A673 (cell line): ENCODE data around the gene FAM177A1.

ENCODE experiments used
- EZH2 ChIP-seq: fragments of 200-600 bp; sonication (generic); IDR thresholded peaks from 2 replicates; pipeline ENCODE4 v1.6.1; 2017; ENCODE audit warnings: borderline replicate concordance, low read depth, mild to moderate bottlenecking, mixed read lengths, antibody characterized with exemption, low read length; ENCODE audit not compliant: poor library complexity, severe bottlenecking
- TF ChIP-seq, protein P1 (sequence below): fragments of 300-800, 200-600 bp; sonication (generic); conservative IDR thresholded peaks from 2 replicates; pipeline ENCODE4 v1.5.1; 2017; ENCODE audit warnings: low read depth, mild to moderate bottlenecking, antibody characterized with exemption, low read length, moderate library complexity, mixed read lengths

DNA sequence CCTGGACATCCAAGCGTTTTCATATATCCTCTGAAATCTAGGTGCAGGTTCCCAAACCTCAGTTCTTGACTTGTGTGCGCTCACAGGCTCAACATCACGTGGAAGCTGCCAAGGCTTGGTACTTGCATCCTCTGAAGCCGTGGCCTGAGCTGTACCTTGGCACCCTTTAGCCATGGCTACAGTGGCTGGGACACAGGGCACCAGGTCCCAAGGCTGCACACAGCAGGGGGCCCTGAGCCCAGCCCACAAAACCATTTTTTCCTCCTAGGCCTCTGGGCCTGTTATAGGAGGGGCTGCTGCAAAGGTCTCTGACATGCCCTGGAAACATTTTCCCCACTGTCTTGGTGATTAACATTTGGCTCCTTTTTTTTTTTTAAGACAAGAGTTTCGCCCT is 11.6 kb upstream of the FAM177A1 start:
- TF ChIP-seq, protein P1, sequence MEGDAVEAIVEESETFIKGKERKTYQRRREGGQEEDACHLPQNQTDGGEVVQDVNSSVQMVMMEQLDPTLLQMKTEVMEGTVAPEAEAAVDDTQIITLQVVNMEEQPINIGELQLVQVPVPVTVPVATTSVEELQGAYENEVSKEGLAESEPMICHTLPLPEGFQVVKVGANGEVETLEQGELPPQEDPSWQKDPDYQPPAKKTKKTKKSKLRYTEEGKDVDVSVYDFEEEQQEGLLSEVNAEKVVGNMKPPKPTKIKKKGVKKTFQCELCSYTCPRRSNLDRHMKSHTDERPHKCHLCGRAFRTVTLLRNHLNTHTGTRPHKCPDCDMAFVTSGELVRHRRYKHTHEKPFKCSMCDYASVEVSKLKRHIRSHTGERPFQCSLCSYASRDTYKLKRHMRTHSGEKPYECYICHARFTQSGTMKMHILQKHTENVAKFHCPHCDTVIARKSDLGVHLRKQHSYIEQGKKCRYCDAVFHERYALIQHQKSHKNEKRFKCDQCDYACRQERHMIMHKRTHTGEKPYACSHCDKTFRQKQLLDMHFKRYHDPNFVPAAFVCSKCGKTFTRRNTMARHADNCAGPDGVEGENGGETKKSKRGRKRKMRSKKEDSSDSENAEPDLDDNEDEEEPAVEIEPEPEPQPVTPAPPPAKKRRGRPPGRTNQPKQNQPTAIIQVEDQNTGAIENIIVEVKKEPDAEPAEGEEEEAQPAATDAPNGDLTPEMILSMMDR, result no peak
- TF ChIP-seq EZH2, result no peak
